Measurements from ENCODE around the gene THPO. TPM values are rescaled to one million over a fixed set of nuclear protein-coding genes. Genes with fewer than 3 reads are reported as not detected.

The THPO gene
- total RNA-seq, 1 experiment from 2014 or later = not detected

DNA sequence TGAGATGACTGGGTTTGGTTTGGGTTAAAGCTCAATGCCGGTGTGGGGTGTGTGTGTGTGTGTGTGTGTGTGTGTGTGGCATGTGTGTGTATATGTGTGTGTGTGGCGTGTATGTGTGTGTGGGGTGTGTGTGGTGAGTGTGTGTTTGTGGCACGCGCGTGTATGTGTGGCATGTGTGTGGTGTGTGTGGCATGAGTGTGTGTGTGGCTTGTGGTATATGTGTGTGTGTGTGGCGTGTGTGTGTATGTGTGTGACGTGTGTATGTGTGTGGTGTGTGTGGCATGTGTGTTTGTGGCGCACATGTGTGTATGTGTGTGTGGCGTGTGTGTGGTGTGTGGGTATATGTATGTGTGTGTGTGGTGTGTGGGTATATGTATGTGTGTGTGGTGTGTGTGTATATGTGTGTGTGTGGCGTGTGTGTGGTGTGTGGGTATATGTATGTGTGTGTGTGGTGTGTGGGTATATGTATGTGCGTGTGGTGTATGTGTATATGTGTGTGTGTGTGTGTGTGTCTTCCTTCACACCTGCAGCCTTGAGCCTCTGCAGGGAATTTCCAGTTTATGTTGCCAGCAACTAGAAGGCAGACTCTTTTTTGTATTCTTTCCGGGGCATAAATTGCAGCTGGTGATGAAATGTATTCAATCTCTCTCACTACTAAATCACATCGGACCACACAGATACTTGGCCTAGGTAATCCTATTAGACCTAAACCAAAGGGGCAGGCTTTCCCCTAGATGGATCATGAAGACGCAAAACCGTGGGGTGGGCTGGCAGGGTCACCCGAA, 36.6 kb upstream of the THPO start:
- no peak for DNase-seq
- no peak for ATAC-seq
- H3K9me3 ChIP-seq (ENCODE audit: low read length) = no peaks in the 10 kb centered on the region
- TF ChIP-seq EZH2phosphoT487 (IDR thresholded peaks at IDR 0.05; ENCODE audit: borderline replicate concordance, low read length) (no peak), EZH2 (IDR thresholded peaks at IDR 0.05; ENCODE audit: low read length, unreplicated experiment) (no peak)
- TF ChIP-seq, protein P1, sequence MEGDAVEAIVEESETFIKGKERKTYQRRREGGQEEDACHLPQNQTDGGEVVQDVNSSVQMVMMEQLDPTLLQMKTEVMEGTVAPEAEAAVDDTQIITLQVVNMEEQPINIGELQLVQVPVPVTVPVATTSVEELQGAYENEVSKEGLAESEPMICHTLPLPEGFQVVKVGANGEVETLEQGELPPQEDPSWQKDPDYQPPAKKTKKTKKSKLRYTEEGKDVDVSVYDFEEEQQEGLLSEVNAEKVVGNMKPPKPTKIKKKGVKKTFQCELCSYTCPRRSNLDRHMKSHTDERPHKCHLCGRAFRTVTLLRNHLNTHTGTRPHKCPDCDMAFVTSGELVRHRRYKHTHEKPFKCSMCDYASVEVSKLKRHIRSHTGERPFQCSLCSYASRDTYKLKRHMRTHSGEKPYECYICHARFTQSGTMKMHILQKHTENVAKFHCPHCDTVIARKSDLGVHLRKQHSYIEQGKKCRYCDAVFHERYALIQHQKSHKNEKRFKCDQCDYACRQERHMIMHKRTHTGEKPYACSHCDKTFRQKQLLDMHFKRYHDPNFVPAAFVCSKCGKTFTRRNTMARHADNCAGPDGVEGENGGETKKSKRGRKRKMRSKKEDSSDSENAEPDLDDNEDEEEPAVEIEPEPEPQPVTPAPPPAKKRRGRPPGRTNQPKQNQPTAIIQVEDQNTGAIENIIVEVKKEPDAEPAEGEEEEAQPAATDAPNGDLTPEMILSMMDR (conservative IDR thresholded peaks at IDR 0.05; ENCODE audit: low read depth, low read length) = no peak
- no peaks in the 10 kb centered on the region for H3F3A ChIP-seq (ENCODE audit: low read length, unreplicated experiment)
- CTCF ChIA-PET = no interaction called here
- POLR2A ChIA-PET (ENCODE audit: unreplicated experiment) = interaction anchor here (0.7 kb wide), 1 partner anchor 1103 kb away, joined by 6 read pairs; no protein-coding TSS in a partner anchor
- no peak overlapping the region for H2AFZ ChIP-seq (ENCODE audit: low read length)
- H3K27ac ChIP-seq (ENCODE audit: low read length) = no peak overlapping the region
- no peak overlapping the region for H3K9ac ChIP-seq (ENCODE audit: low read length)
- no peaks in the 10 kb centered on the region for H3K9me2 ChIP-seq (replicated peaks; ENCODE audit: low read length)
- intact Hi-C loops (cut with micrococcal nuclease) = loop anchor here (5.0 kb wide), 1 partner anchor 98 kb away; no protein-coding TSS in a partner anchor
- no peak overlapping the region for H3K4me3 ChIP-seq (ENCODE audit: low read length)
- H3K27me3 ChIP-seq (ENCODE audit: low read length) = peaks cover 16% of the 10 kb centered on the region
- no peaks in the 10 kb centered on the region for H3K79me2 ChIP-seq (ENCODE audit: low read length)
- H4K20me1 ChIP-seq (ENCODE audit: low read length) = no peaks in the 10 kb centered on the region
- no peak overlapping the region for H3K4me2 ChIP-seq (ENCODE audit: low read length)
- BruUV-seq (replicated peaks) = no TSS peak
- no peaks in the 10 kb centered on the region for H3K4me1 ChIP-seq (ENCODE audit: insufficient read depth, low read length)
- no peaks in the 10 kb centered on the region for H3K36me3 ChIP-seq (ENCODE audit: low read depth, low read length)

DNA sequence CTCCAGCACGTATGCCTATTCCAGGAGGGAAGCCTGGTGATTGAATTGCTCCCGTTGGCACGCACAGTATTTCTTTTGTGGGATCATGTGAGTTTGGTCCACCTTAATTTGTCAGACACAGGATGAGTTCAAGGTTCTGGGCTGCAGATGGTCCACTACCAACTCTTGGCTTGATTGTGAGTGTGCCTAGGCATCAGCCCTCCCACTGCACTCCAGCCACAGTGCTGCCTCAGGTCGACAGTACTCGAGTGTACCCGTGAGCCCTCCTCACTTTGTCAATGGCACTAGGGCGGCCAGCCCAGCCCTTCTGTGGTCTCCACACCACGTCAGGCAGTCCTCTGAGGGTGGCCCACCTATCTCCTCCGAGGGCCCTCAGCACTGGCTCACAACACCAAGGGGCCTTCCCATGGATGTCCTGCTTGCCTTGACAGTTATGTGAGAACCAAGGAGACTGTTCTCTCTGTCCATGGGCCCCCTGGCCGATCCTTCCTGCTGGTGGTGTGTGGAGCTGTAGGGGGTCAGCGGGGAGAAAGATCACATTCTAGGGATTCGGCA, 32.0 kb upstream of the THPO start:
- Histone ChIP-seq H3K4me2 (ENCODE audit: low read length) (no peak overlapping the region), H3K9me2 (replicated peaks; ENCODE audit: low read length) (no peaks in the 10 kb centered on the region), H3K79me2 (ENCODE audit: low read length) (no peaks in the 10 kb centered on the region), H3K4me3 (ENCODE audit: low read length) (no peak overlapping the region), H3K9ac (ENCODE audit: low read length) (no peak overlapping the region), H3K27me3 (ENCODE audit: low read length) (peaks cover 16% of the 10 kb centered on the region), H3K27ac (ENCODE audit: low read length) (no peak overlapping the region), H4K20me1 (ENCODE audit: low read length) (no peaks in the 10 kb centered on the region), H3K9me3 (ENCODE audit: low read length) (no peaks in the 10 kb centered on the region), H3K4me1 (ENCODE audit: insufficient read depth, low read length) (no peaks in the 10 kb centered on the region), H3F3A (ENCODE audit: low read length, unreplicated experiment) (no peaks in the 10 kb centered on the region), H2AFZ (ENCODE audit: low read length) (no peak overlapping the region), H3K36me3 (ENCODE audit: low read depth, low read length) (no peaks in the 10 kb centered on the region)
- no peak for DNase-seq
- ChIA-PET POLR2A (ENCODE audit: unreplicated experiment) (no interaction called here), CTCF (interaction anchor here (1.5 kb wide), 1 partner anchor 38 kb away, joined by 4 read pairs; no protein-coding TSS in a partner anchor)
- TF ChIP-seq EZH2 (IDR thresholded peaks at IDR 0.05; ENCODE audit: low read length, unreplicated experiment) (no peak), EZH2phosphoT487 (IDR thresholded peaks at IDR 0.05; ENCODE audit: borderline replicate concordance, low read length) (no peak)
- TF ChIP-seq, protein P1 (conservative IDR thresholded peaks at IDR 0.05; ENCODE audit: low read depth, low read length) = no peak
- ATAC-seq = no peak
- intact Hi-C loops (cut with micrococcal nuclease) = no loop called here
- no TSS peak for BruUV-seq (replicated peaks)

Measured in PC-3 (cell line).